HEK293T (cell line): ENCODE measurements around the gene PNMA8B.

Source experiments
- CTCF ChIA-PET: fragments of 350-600 bp; formaldehyde crosslinking; extraction: SDS; loops from one replicate; lab custom pipeline; 2021; ENCODE audit warnings: antibody characterized with exemption, inconsistent platforms; lab: Yijun Ruan, JAX
- POLR2A ChIA-PET: fragments of 350-600 bp; formaldehyde crosslinking; extraction: SDS; loops from one replicate; lab custom pipeline; 2020; ENCODE audit warnings: antibody characterized with exemption, inconsistent platforms; lab: Yijun Ruan, JAX
- DNase-seq: peaks from one replicate; pipeline ENCODE4 v3.0.0; 2012; ENCODE audit warnings: mixed read lengths; ENCODE audit errors: extremely low spot score
- ARNT ChIP-seq: fragments of 450-650 bp; IDR thresholded peaks from 2 replicates; pipeline ENCODE4 v1.6.1; 2017; ENCODE audit warnings: mild to moderate bottlenecking
- BHLHE40 ChIP-seq: fragments of 450-650 bp; IDR thresholded peaks from 2 replicates; pipeline ENCODE4 v1.6.1; 2016; ENCODE audit warnings: mild to moderate bottlenecking, moderate library complexity, borderline replicate concordance
- CTBP1 ChIP-seq: fragments of 450-650 bp; IDR thresholded peaks from 2 replicates; pipeline ENCODE4 v1.6.1; 2016; ENCODE audit warnings: borderline replicate concordance
- ELF4 ChIP-seq: fragments of 450-650 bp; IDR thresholded peaks from 2 replicates; pipeline ENCODE4 v1.6.1; 2017; ENCODE audit warnings: antibody characterized with exemption
- FOXA1 ChIP-seq: fragments of 450-650 bp; IDR thresholded peaks from 2 replicates; pipeline ENCODE4 v1.6.1; 2016; ENCODE audit warnings: mild to moderate bottlenecking
- FOXK2 ChIP-seq: fragments of 450-650 bp; IDR thresholded peaks from 2 replicates; pipeline ENCODE4 v1.6.1; 2016; ENCODE audit warnings: mild to moderate bottlenecking
- FOXM1 ChIP-seq: fragments of 450-650 bp; IDR thresholded peaks from 2 replicates; pipeline ENCODE4 v1.6.1; 2017; ENCODE audit warnings: mild to moderate bottlenecking, borderline replicate concordance
- HDGF ChIP-seq: fragments of 450-650 bp; IDR thresholded peaks from 2 replicates; pipeline ENCODE4 v1.6.1; 2017; ENCODE audit warnings: antibody characterized with exemption, borderline replicate concordance
- L3MBTL2 ChIP-seq: fragments of 450-650 bp; conservative IDR thresholded peaks from 2 replicates; pipeline ENCODE4 v1.6.1; 2016; ENCODE audit warnings: mild to moderate bottlenecking
- LEF1 ChIP-seq: fragments of 450-650 bp; IDR thresholded peaks from 2 replicates; pipeline ENCODE4 v1.6.1; 2017; ENCODE audit warnings: mild to moderate bottlenecking, borderline replicate concordance
- NFRKB ChIP-seq: fragments of 450-650 bp; IDR thresholded peaks from 2 replicates; pipeline ENCODE4 v1.6.1; 2016; ENCODE audit warnings: mild to moderate bottlenecking, moderate library complexity
- SP1 ChIP-seq: fragments of 450-650 bp; IDR thresholded peaks from 2 replicates; pipeline ENCODE4 v1.6.1; 2017
- SUZ12 ChIP-seq: fragments of 450-650 bp; IDR thresholded peaks from 2 replicates; pipeline ENCODE4 v1.6.1; 2016; ENCODE audit warnings: mild to moderate bottlenecking
- TARDBP ChIP-seq: fragments of 450-650 bp; IDR thresholded peaks from 2 replicates; pipeline ENCODE4 v1.6.1; 2016
- ZNF384 ChIP-seq: fragments of 450-650 bp; IDR thresholded peaks from 2 replicates; pipeline ENCODE4 v1.6.1; 2016
- TF ChIP-seq, protein P1 (sequence below): fragments of 450-650 bp; IDR thresholded peaks from 2 replicates; pipeline ENCODE4 v1.6.1; 2016

The PNMA8B gene

DNA sequence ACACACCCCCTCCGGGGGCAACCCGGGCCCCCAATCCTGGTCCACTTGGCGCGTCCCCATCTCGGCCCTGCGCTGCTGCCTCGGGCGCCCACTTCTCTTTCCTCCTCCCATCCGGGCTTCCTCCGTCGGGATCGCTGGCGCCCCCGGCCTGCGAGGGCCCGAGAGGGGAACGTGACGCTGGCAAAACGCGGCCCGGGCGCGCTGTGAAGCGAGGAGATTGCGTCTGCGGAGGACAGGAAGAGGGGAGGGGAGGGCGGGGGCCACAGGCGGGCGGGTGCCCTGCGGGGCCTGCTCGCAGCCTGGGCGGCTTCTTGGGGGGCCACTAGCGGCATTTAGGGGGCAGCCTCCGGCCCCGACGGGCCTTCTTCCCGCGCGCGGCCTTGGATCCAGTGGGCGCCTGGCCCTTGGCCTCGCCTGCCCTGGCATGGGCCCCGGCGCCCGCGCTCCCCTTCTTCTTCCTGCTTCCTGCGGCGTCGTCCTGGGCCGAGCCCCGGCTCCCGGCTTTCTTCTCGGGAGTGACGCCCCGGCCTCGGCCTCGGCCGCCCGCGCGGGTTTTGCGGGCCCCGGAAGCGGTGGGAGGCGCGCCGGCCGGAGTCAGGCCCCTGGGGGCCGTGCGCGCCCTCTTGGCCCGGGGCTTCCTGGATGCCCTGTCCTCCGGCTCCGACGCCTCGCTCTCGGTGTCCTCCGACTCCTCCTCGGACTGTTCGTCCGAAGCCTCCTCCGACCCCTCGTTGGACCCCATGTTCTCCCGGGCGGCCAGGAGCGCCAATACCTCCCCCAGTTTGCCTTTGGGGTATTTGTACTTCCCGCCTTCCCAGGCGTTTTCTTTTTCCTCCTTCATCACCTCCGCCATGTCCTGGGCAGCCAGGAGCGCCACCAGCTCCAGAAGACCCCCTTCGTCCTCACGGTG lies 2.2 kb downstream of the PNMA8B start:
- TF ChIP-seq NFRKB: no peak
- no peak for TF ChIP-seq TARDBP
- no peak for TF ChIP-seq LEF1
- no peak for TF ChIP-seq SP1
- TF ChIP-seq FOXM1: no peak
- no peak for TF ChIP-seq ZNF384
- TF ChIP-seq, protein P1, sequence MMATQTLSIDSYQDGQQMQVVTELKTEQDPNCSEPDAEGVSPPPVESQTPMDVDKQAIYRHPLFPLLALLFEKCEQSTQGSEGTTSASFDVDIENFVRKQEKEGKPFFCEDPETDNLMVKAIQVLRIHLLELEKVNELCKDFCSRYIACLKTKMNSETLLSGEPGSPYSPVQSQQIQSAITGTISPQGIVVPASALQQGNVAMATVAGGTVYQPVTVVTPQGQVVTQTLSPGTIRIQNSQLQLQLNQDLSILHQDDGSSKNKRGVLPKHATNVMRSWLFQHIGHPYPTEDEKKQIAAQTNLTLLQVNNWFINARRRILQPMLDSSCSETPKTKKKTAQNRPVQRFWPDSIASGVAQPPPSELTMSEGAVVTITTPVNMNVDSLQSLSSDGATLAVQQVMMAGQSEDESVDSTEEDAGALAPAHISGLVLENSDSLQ: no peak
- no peak for TF ChIP-seq BHLHE40
- TF ChIP-seq L3MBTL2: no peak
- TF ChIP-seq ELF4: no peak
- ChIA-PET POLR2A (no interaction called here), CTCF (no interaction called here)
- DNase-seq: no peak

DNA sequence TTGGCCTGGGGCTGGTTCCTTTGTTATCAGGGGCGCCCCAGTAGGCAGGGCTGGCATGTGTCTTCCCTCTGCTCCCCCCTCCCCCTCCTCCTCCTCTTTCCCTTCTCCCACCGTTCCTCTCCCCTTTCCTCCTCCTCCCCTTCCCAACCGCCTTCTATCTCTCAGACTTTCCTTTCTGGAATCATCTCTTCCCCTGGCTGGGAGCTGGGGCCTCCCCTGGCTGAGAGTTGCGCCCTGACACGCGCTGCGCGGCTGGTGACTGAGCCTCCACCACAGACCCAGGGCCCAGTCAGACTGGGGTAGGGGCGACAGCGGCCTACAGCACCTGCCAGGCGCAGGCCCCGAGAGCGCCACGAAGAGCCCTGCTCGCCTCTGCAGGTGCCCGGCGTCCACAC lies 2.8 kb downstream of the PNMA8B start:
- CTCF ChIA-PET: no interaction called here
- TF ChIP-seq HDGF: no peak
- TF ChIP-seq FOXM1: no peak
- TF ChIP-seq CTBP1: no peak
- no peak for TF ChIP-seq TARDBP
- TF ChIP-seq L3MBTL2: no peak
- no peak for TF ChIP-seq FOXK2
- no peak for TF ChIP-seq FOXA1
- POLR2A ChIA-PET: no interaction called here
- no peak for DNase-seq

DNA sequence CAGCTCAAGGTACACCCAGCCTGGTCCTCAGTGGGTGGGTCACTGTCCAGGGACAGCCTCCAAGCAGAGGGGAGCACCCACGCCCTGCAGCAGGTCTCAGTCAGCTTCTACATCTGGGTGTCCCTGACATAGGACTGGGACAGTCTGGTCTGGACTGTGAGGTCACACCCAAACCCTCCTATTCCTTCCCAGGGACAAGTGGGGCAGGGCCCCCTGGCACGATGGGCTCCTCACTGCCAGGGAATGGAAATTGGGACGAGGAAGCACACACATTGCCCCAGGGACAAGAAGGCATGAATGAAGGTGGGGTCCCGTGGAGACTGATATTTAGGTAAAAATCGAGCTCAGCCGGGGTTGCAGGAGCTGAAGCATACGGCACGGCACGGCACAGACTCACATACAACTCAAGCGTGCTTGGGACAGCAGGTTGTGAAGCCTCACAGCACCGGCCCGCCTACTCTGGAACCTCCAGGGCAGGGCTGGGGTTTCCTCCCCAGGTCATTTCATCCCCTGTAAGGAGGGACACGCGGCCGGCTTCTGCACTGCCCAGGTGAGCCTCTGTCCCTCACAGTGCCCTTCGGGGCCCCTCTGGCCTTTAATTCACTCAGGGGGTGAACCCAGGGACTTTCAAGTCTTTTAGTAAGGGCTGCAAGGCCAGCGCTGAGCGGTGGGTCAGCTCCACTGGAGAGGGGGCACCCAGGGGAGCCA lies 3.5 kb downstream of the PNMA8B start:
- no peak for DNase-seq
- CTCF ChIA-PET: no interaction called here
- POLR2A ChIA-PET: no interaction called here
- TF ChIP-seq BHLHE40: no peak
- TF ChIP-seq ZNF384: no peak
- TF ChIP-seq LEF1: no peak
- TF ChIP-seq NFRKB: no peak
- no peak for TF ChIP-seq FOXA1
- TF ChIP-seq CTBP1: no peak
- TF ChIP-seq TARDBP: no peak
- TF ChIP-seq, protein P1: no peak
- no peak for TF ChIP-seq L3MBTL2
- TF ChIP-seq FOXM1: no peak
- no peak for TF ChIP-seq ARNT
- TF ChIP-seq SP1: no peak
- no peak for TF ChIP-seq SUZ12
- TF ChIP-seq FOXK2: no peak

DNA sequence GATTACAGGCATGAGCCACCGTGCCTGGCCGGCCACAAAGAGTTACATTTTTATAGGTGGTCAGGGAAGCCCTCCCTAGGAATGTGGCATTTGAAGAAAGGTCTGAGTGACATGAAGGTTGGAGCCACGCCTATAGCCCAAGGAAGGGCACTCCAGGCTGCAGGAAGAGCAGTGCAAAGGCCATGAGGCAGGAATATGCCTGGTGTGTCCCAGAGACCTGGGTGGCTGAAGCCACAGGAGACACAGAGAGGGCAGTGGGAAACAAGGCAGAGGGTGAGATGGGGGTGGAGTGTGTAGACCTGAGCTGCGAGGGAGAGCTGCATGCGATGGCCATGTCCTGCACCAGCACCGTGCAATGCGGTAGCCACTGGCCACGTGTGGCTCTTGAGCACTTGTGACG lies 4.9 kb downstream of the PNMA8B start:
- CTCF ChIA-PET: no interaction called here
- POLR2A ChIA-PET: no interaction called here
- no peak for DNase-seq
- TF ChIP-seq SP1: no peak
- TF ChIP-seq, protein P1: no peak
- TF ChIP-seq HDGF: no peak
- TF ChIP-seq ZNF384: no peak
- no peak for TF ChIP-seq FOXK2
- no peak for TF ChIP-seq BHLHE40
- no peak for TF ChIP-seq LEF1
- TF ChIP-seq CTBP1: no peak
- TF ChIP-seq NFRKB: no peak
- TF ChIP-seq L3MBTL2: no peak
- no peak for TF ChIP-seq FOXA1
- TF ChIP-seq TARDBP: no peak
- no peak for TF ChIP-seq SUZ12
- TF ChIP-seq ELF4: no peak
- no peak for TF ChIP-seq FOXM1
- TF ChIP-seq ARNT: no peak

DNA sequence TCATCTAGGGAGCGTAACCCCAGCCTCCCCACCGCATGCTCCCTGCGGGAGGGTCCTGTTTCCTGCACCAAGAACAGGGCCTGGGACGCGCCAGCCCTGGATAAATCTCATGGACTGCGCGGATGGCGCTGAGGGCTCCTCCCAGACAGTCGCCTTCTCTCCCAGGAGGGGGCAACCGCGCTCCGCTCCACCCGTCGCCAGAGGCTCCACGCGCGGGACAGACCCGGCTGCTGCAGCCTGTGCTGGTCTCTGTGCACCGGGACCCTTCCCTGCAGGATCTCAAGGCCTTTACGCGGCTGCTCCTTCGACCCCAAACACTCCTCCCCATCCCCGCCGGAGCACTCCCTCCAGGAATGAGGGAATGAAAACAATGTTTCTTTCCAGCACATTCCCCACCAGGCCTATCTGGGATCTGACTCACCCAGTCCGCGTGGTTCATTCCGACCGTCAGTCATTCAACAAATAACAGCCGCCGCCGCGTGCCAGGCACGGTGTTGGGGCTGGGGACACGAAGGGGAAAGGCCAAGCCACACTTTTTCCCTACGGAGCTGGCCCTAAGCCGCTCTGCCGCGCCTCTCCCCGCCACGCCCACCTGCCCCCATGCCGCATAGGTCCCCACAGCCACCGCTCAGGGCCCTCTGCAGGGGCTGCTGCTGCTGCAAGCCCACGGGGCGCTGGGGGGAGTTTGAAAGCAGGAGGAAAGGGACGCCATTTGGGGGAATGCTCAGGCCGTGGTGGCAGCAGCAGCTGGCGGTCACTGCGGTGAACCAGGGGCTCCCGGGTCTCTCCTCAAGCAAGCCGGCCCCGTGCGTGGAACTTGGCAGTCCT lies 6.0 kb downstream of the PNMA8B start:
- ChIA-PET POLR2A (no interaction called here), CTCF (interaction anchor here (1.5 kb wide), 1 partner anchor 90 kb away, joined by 10 read pairs; no protein-coding TSS in a partner anchor)
- no peak for DNase-seq
- TF ChIP-seq L3MBTL2 (0 out of 2 replicates have a peak, but pooled peaks have one; percentile 28), ELF4 (no peak), FOXK2 (no peak), HDGF (no peak)
- TF ChIP-seq, protein P1: no peak
